Measurements from ENCODE around the gene MCTP1. TPM values are rescaled to one million over a fixed set of nuclear protein-coding genes. Genes with fewer than 3 reads are reported as not detected.

MCTP1 gene
- total and polyA plus RNA-seq, 2 of the 8 experiments (the other 6 are each of a cell fraction or from before 2014, with no cell fraction given), result 0.56 to 3.4 TPM

DNA sequence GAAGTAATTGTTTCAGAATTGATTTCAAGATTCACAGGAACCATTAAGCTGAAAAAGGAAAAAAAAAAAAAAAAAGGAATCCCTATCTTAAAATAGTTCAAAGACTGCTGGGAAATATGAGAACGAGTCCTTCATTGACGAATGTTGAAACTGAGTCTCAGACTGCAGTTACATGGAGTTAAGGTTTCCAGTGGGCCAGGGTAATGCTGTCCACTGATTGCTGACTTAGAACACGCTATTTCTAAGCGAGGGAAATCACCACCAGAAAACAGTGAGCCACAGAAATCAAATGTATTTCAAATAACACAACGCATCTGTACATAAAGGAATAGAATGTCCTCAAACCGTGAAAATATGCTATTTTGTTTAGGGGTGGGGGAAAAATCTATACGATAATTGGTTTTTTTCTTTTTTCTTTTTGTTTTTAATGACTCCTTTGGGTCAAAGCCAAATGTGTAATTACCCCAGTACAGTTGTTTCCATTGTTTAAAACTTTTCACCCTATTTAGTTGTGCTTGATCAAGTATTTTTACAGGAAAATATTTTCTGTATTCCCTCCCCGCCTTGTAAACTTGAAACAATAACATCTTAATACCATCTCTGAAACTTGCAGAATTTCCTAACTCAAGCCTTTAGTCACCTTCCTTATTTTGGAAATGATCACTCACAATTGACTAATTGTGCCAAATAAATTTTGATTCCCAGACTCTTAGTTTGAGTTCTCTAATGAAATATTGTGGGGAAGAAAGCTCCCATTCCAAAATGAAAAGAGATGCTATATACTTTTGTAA lies 208.3 kb downstream of the MCTP1 start:
- H2BK120ac ChIP-seq (replicated peaks; ENCODE audit: low read depth, low read length), result no peak overlapping the region
- ChIA-PET CTCF (ENCODE audit: partially characterized antibody) (interaction anchor here (0.7 kb wide), 1 partner anchor 333 kb away, joined by 3 read pairs; no protein-coding TSS in a partner anchor), POLR2A (ENCODE audit: partially characterized antibody) (no interaction called here)
- H3K4ac ChIP-seq (replicated peaks; ENCODE audit: insufficient read length, low read depth, low read length), result no peak overlapping the region
- FAIRE-seq, result no peak
- WGBS, 2 experiments (ENCODE audit: extremely low coverage in 1 of 2, insufficient coverage in 1 of 2, insufficient read length in 1 of 2, insufficient replicate concordance in 2 of 2, low coverage in 1 of 2, low lambda C conversion rate in 2 of 2, missing lambda C conversion rate in 1 of 2), result 97% methylated on average over 8 of the region's 8 CpGs; no CpG with 5 or more reads in 1 of the 2 experiments
- H3K27ac ChIP-seq (ENCODE audit: low read depth, low read length), result no peak overlapping the region
- no peak overlapping the region for H3K23ac ChIP-seq (ENCODE audit: insufficient read length)
- no peaks in the 10 kb centered on the region for H3K36me3 ChIP-seq (ENCODE audit: control insufficient read depth in 2 of 4, insufficient read depth in 4 of 4, low read length in 3 of 4)
- H2BK15ac ChIP-seq (ENCODE audit: low read length), result no peak overlapping the region
- no peak for DNase-seq (ENCODE audit: low read depth in 1 of 2, low spot score in 2 of 2)
- H3K4me1 ChIP-seq (replicated peaks in 1 of 4; ENCODE audit: control insufficient read depth in 3 of 4, insufficient read depth in 4 of 4, low read length in 3 of 4), result peaks cover 0 to 1% (median 0%) of the 10 kb centered on the region in 4 experiments; a peak in 1 of 7 replicates
- no peak overlapping the region for H4K8ac ChIP-seq (ENCODE audit: extremely low read depth, insufficient read depth, low read length)
- TF ChIP-seq HDAC2 (IDR thresholded peaks at IDR 0.05; ENCODE audit: borderline replicate concordance in 1 of 2, low read depth in 2 of 2, low read length in 2 of 2) (no peak), SUZ12 (IDR thresholded peaks at IDR 0.05; ENCODE audit: low read length) (no peak), FOSL1 (IDR thresholded peaks at IDR 0.05; ENCODE audit: insufficient read depth, low read depth, low read length) (no peak), YY1 (IDR thresholded peaks at IDR 0.05; ENCODE audit: low read depth, low read length) (no peak)
- no peaks in the 10 kb centered on the region for H4K20me1 ChIP-seq (replicated peaks in 1 of 2; ENCODE audit: control insufficient read depth in 1 of 2, insufficient read depth in 2 of 2, low read length in 2 of 2)
- no peak overlapping the region for H4K91ac ChIP-seq (replicated peaks; ENCODE audit: insufficient read length, low read length)
- no peak overlapping the region for H2BK20ac ChIP-seq (ENCODE audit: low read length)
- no peak overlapping the region for H3K56ac ChIP-seq (replicated peaks; ENCODE audit: insufficient read length, low read depth, low read length)
- no peaks in the 10 kb centered on the region; the same call in 1 of the 2 replicates for H3K23me2 ChIP-seq (ENCODE audit: low read depth, low read length)
- no peak overlapping the region for H3K14ac ChIP-seq (ENCODE audit: insufficient read length)
- H4K5ac ChIP-seq (ENCODE audit: insufficient read length, low read depth, low read length), result no peak overlapping the region
- no peak overlapping the region for H2BK12ac ChIP-seq (ENCODE audit: low read depth, low read length)
- no peak overlapping the region for H2BK5ac ChIP-seq (ENCODE audit: low read depth, low read length)
- H3K4me2 ChIP-seq (ENCODE audit: insufficient read depth in 1 of 2, low read depth in 2 of 2, low read length in 2 of 2), result no peak overlapping the region
- H2AK5ac ChIP-seq (ENCODE audit: low read depth, low read length), result no peak overlapping the region
- no peak overlapping the region for H3K9ac ChIP-seq (replicated peaks in 1 of 4; ENCODE audit: extremely low read depth in 1 of 4, low read depth in 3 of 4, low read length in 3 of 4)
- H2AFZ ChIP-seq (ENCODE audit: low read length), result no peak overlapping the region
- H3K79me2 ChIP-seq (ENCODE audit: control insufficient read depth in 1 of 2, insufficient read depth in 2 of 2, low read length in 2 of 2), result no peaks in the 10 kb centered on the region
- H3K79me1 ChIP-seq (ENCODE audit: low read depth, low read length), result no peaks in the 10 kb centered on the region
- no peaks in the 10 kb centered on the region for H3K27me3 ChIP-seq (replicated peaks in 1 of 4; ENCODE audit: control insufficient read depth in 3 of 4, extremely low read depth in 1 of 4, insufficient read depth in 3 of 4, low read length in 3 of 4)
- no peaks in the 10 kb centered on the region for H3K9me3 ChIP-seq (ENCODE audit: insufficient read depth in 2 of 2, low read depth in 1 of 2, low read length in 1 of 2)
- H3K18ac ChIP-seq (ENCODE audit: extremely low read depth, low read length), result no peak overlapping the region
- H3K4me3 ChIP-seq (ENCODE audit: extremely low read depth in 1 of 4, insufficient read depth in 2 of 4, low read depth in 3 of 4, low read length in 4 of 4), result no peak overlapping the region

All from H1 (cell line).